K562 (cell line): Measurements from ENCODE around the gene GATAD2B. TPM values are rescaled to one million over a fixed set of nuclear protein-coding genes. Genes with fewer than 3 reads are reported as not detected.

Experiments
- ATAC-seq: fragments of 200-7000 bp; cut with Tn5 transposase; 3 replicates; pipeline ENCODE4 v1.9.1; 2020; ENCODE audit warnings: moderate library complexity
- BruUV-seq: library from RNA; stranded (reverse); fragments of 400-500 nt; replicated peaks from 2 replicates; lab custom pipeline; 2021; lab: Mats Ljungman, UMichigan
- CTCF ChIA-PET: fragments of 300-600 bp; formaldehyde crosslinking; extraction: SDS; loops from one replicate; lab custom pipeline; 2021; ENCODE audit warnings: low intra/inter-chr PET ratio; lab: Yijun Ruan, JAX
- POLR2A ChIA-PET: fragments of 300-600, 350-650 bp; sonication (Branson Sonifier 250); formaldehyde crosslinking; extraction: SDS; loops from one replicate; lab custom pipeline; 2021; ENCODE audit warnings: antibody characterized with exemption, inconsistent platforms; lab: Yijun Ruan, JAX
- DNase-seq, 4 experiments: peaks; one replicate each; pipeline versions ENCODE4 v3.0.0 to v3.0.0-alpha.2; 2011 to 2018; ENCODE audit warnings: low spot score in 3 of 4, mixed read lengths in 3 of 4; ENCODE audit errors: extremely low read depth in 1 of 4
- FAIRE-seq: peaks from 2 replicates; lab custom pipeline; 2011; peaks lifted over from hg19 to GRCh38; lab: Jason Lieb, UNC
- H2AFZ ChIP-seq: 2 replicates; pipeline ENCODE4 v1.6.0; 2011; ENCODE audit warnings: low read depth, low read length, control low read depth, inconsistent platforms
- H3K27ac ChIP-seq: fragments of 200-600 bp; 3 replicates; pipeline ENCODE4 v1.8.0; 2011; ENCODE audit warnings: low read depth, mild to moderate bottlenecking, control low read depth, inconsistent platforms, low read length, moderate library complexity, mixed read lengths; ENCODE audit errors: extremely low read depth
- H3K27me3 ChIP-seq, 2 experiments: fragments of 300-600 bp in 1 of 2; 2 replicates in 1 of 2; 3 replicates in 1 of 2; pipeline versions ENCODE4 v1.6.0 to v1.8.0; 2011; ENCODE audit warnings: inconsistent platforms in 2 of 2, low read length in 2 of 2, mild to moderate bottlenecking in 1 of 2, mixed read lengths in 1 of 2, moderate library complexity in 1 of 2; ENCODE audit not compliant: control insufficient read depth in 2 of 2, insufficient read depth in 2 of 2
- H3K36me3 ChIP-seq: fragments of 300-600 bp; 3 replicates; pipeline ENCODE4 v1.8.0; 2011; ENCODE audit warnings: mild to moderate bottlenecking, low read length, inconsistent platforms; ENCODE audit not compliant: control insufficient read depth, insufficient read depth
- H3K4me1 ChIP-seq, 2 experiments: fragments of 200-600 bp in 1 of 2; replicated peaks in 1 of 2; 2 replicates in 1 of 2; 3 replicates in 1 of 2; pipeline versions ENCODE4 v1.5.1 to v1.8.0; 2011; ENCODE audit warnings: inconsistent platforms in 2 of 2, low read length in 2 of 2, mild to moderate bottlenecking in 1 of 2, mixed read lengths in 1 of 2, moderate library complexity in 1 of 2; ENCODE audit not compliant: control insufficient read depth in 2 of 2, insufficient read depth in 2 of 2
- H3K4me2 ChIP-seq: 2 replicates; pipeline ENCODE4 v1.6.1; 2011; ENCODE audit warnings: low read length, control low read depth, inconsistent platforms, mixed read lengths; ENCODE audit not compliant: insufficient read depth
- H3K4me3 ChIP-seq: fragments of 200-600 bp; sonication (generic), shearing (Covaris generic); 2 replicates; pipeline ENCODE4 v1.5.1; 2016; ENCODE audit warnings: control low read depth, inconsistent platforms
- H3K79me2 ChIP-seq: fragments of 200-600 bp; 3 replicates; pipeline ENCODE4 v1.8.0; 2011; ENCODE audit warnings: low read length, inconsistent platforms; ENCODE audit not compliant: control insufficient read depth, insufficient read depth
- H3K9ac ChIP-seq, 2 experiments: 2 replicates each; pipeline versions ENCODE4 v1.6.0 to v1.6.1; 2011; ENCODE audit warnings: low read depth in 2 of 2, low read length in 2 of 2, control low read depth in 1 of 2, inconsistent platforms in 1 of 2, mild to moderate bottlenecking in 1 of 2, mixed read lengths in 1 of 2; ENCODE audit not compliant: insufficient read depth in 1 of 2
- H3K9me1 ChIP-seq: one replicate; pipeline ENCODE4 v1.6.0; 2011; ENCODE audit warnings: inconsistent platforms, mild to moderate bottlenecking, low read length, moderate library complexity; ENCODE audit not compliant: control insufficient read depth, insufficient read depth
- H3K9me3 ChIP-seq: replicated peaks from 2 replicates; pipeline ENCODE4 v1.5.1; 2011; ENCODE audit warnings: low read depth, low read length, inconsistent platforms; ENCODE audit not compliant: control insufficient read depth, insufficient read depth
- H4K20me1 ChIP-seq: replicated peaks from 2 replicates; pipeline ENCODE4 v1.6.1; 2011; ENCODE audit warnings: low read length, inconsistent platforms, mixed read lengths; ENCODE audit not compliant: control insufficient read depth, insufficient read depth
- PKNOX1 ChIP-seq: fragments of 450-650 bp; IDR thresholded peaks from 2 replicates; pipeline ENCODE4 v1.6.1; 2016
- POLR2G ChIP-seq: fragments of 200-400 bp; formaldehyde crosslinking; IDR thresholded peaks from 2 replicates; pipeline ENCODE4 v1.6.1; 2017; ENCODE audit warnings: low read depth, mild to moderate bottlenecking, antibody characterized with exemption, low read length, moderate library complexity
- RBFOX2 ChIP-seq: fragments of 200-400 bp; formaldehyde crosslinking; IDR thresholded peaks from 2 replicates; pipeline ENCODE4 v1.6.1; 2017; ENCODE audit warnings: low read depth, mild to moderate bottlenecking, low read length, moderate library complexity
- ZNF398 ChIP-seq: fragments of 250-450 bp; sonication (Bioruptor Pico); IDR thresholded peaks from 2 replicates; pipeline ENCODE4 v1.8.0; 2021; ENCODE audit warnings: moderate library complexity, mild to moderate bottlenecking, inconsistent platforms
- WGBS: fragments of 100-300 bp; shearing (Covaris generic); methylation state at CpG from one replicate; pipeline ENCODE4 v1.1.6; 2016; ENCODE audit warnings: low coverage, mixed read lengths; ENCODE audit not compliant: insufficient coverage; ENCODE audit errors: missing lambda C conversion rate; 5-methylcytosine and 5-hydroxymethylcytosine counted together
- in situ Hi-C: fragments of 300-500 bp; cut with MboI; formaldehyde crosslinking; loops from 4 replicates; pipeline ENCODE4 v1.15.0; 2018; ENCODE audit warnings: inconsistent platforms, mixed read lengths
- intact Hi-C: fragments of 100-400 bp; cut with micrococcal nuclease; formaldehyde crosslinking; loops from 2 replicates; pipeline ENCODE4 v1.14.2; 2022
- polyA plus RNA-seq, 8 experiments: library from polyadenylated mRNA; depleted of rRNA in 4 of 8; stranded (reverse) in 5 of 8; unstranded in 3 of 8; fragments of >200 nt; fragmentation: Nextera tagmentation in 2 of 8; fragmentation: Illumina TruSeq in 1 of 8; extraction: Ambion mirVana in 2 of 8; extraction: Trizol in 1 of 8; gene quantifications; 2 replicates each; pipeline versions ENCODE4 v1.2.1 to v1.2.3, GENCODE V29; 2011 to 2014; ENCODE audit warnings: inconsistent platforms in 1 of 8, missing spikeins in 1 of 8
- total RNA-seq, 7 experiments: library from RNA; depleted of rRNA in 6 of 7; stranded (reverse); fragments of >200 nt in 6 of 7; fragmentation: Illumina TruSeq in 2 of 7; extraction: Trizol in 2 of 7; gene quantifications; 2 replicates each; pipeline versions ENCODE4 v1.2.1 to v1.2.3, GENCODE V29; 2011 to 2021; ENCODE audit warnings: low replicate concordance in 1 of 7

GATAD2B gene
- total and polyA plus RNA-seq, 9 of the 15 experiments (the other 6 are each of a cell fraction or from before 2014, with no cell fraction given) = 1.5 to 40.2 (median 4.9) TPM

DNA sequence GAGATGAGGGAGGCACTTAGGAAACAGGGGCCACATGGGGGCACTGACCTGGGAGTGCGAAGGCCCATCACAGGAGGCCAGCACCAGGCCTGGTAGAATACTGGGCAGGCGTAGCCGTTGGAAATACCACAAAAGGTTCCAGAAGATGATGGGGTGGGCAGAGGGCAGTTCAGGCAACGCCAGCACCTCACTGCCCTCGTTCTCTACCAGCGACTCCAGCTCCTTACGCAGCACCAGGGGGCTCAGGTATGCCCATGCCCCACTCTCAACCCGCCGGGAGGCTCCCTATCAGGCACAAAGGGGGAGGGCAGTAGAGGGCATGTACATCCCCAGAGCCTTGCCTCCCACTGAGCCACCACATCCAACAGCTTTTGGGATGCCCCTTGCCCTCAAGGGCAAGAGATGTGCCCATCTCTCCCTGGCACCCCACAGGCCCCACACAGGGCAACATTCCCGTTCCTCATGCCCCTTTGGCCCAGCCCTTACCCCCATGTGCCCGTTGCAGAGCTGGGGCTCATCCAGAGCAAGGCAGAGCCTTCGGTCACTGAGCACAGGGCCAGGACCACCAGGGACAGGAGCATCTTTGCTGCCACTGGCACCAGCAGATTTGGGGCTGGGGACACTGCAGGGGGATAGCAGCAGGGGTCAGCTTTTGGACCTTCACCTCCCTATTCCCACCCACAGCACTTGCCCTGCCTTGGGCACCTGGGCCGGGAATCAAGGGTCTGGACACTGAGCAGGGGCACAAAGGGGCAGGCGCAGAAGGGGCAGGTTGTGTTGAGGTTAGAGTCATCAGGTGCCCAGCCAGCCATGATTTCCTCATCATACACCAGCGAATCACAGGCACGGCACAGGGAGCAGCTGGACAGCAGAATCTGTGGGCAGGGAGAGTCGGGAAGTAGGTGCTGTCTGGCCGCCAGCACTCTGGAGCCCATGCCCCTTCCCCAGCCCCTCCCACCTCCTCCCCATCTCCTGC is 9.7 kb upstream of the GATAD2B start:
- Histone ChIP-seq H3K9ac (no peak overlapping the region), H3K4me1 (no peaks in the 10 kb centered on the region), H3K4me2 (no peak overlapping the region), H3K27me3 (no peaks in the 10 kb centered on the region), H2AFZ (no peak overlapping the region), H3K9me3 (no peaks in the 10 kb centered on the region), H4K20me1 (no peaks in the 10 kb centered on the region), H3K9me1 (no peaks in the 10 kb centered on the region), H3K4me3 (no peak overlapping the region), H3K36me3 (peaks cover 71% of the 10 kb centered on the region; the same call in 2 of the 3 replicates), H3K79me2 (no peaks in the 10 kb centered on the region), H3K27ac (no peak overlapping the region)
- CTCF ChIA-PET = no interaction called here
- intact Hi-C loops = no loop called here
- BruUV-seq = no TSS peak
- 98% methylated on average over 17 of the region's 18 CpGs for WGBS
- DNase-seq (no peak), FAIRE-seq (no peak), ATAC-seq (no peak)
- in situ Hi-C loops = no loop called here
- TF ChIP-seq ZNF398 (no peak), POLR2G (peak; percentile 55), RBFOX2 (0 out of 2 replicates have a peak, but pooled peaks have one; percentile 20), PKNOX1 (no peak)
- POLR2A ChIA-PET = interaction anchor here (0.6 to 1.7 kb wide), 5 partner anchors 9 to 116 kb away, joined by 3 to 5 read pairs (median 3); partner anchors contain the start of genes GATAD2B and JTB
